Smooth muscle cell (in vitro differentiated cells): ENCODE results near the gene NCKIPSD. TPM values are rescaled to one million over a fixed set of nuclear protein-coding genes. Genes with fewer than 3 reads are reported as not detected.

ENCODE experiments used
- DNase-seq: peaks from one replicate; lab custom pipeline; 2025; ENCODE audit not compliant: unreplicated experiment; lab: John Stamatoyannopoulos, UW
- H2AFZ ChIP-seq: fragments of 200-600 bp; sonication (generic); 2 replicates; pipeline ENCODE4 v1.6.0; 2016; ENCODE audit warnings: antibody characterized with exemption, low read depth, mild to moderate bottlenecking
- H3F3A ChIP-seq: fragments of 200-600 bp; sonication (generic); 2 replicates; pipeline ENCODE4 v1.6.0; 2017; ENCODE audit warnings: antibody characterized with exemption, low read depth
- H3K27ac ChIP-seq: fragments of 200-600 bp; sonication (generic); 2 replicates; pipeline ENCODE4 v1.5.1; 2016; ENCODE audit warnings: low read depth, mild to moderate bottlenecking
- H3K27me3 ChIP-seq: fragments of 200-600 bp; sonication (generic); 2 replicates; pipeline ENCODE4 v1.6.1; 2016; ENCODE audit warnings: low read depth, mild to moderate bottlenecking
- H3K36me3 ChIP-seq: fragments of 200-600 bp; sonication (generic); 2 replicates; pipeline ENCODE4 v1.5.1; 2016; ENCODE audit warnings: low read depth
- H3K4me1 ChIP-seq: fragments of 200-600 bp; sonication (generic); 2 replicates; pipeline ENCODE4 v1.5.1; 2016; ENCODE audit warnings: low read depth
- H3K4me2 ChIP-seq: fragments of 200-600 bp; sonication (generic); 2 replicates; pipeline ENCODE4 v1.6.0; 2016; ENCODE audit warnings: mild to moderate bottlenecking
- H3K4me3 ChIP-seq: fragments of 200-600 bp; sonication (generic); 2 replicates; pipeline ENCODE4 v1.5.1; 2016; ENCODE audit warnings: mild to moderate bottlenecking
- H3K79me2 ChIP-seq: fragments of 200-600 bp; sonication (generic); 2 replicates; pipeline ENCODE4 v1.6.0; 2016; ENCODE audit warnings: low read depth, mild to moderate bottlenecking
- H3K9ac ChIP-seq: fragments of 200-600 bp; sonication (generic); 2 replicates; pipeline ENCODE4 v1.6.0; 2016; ENCODE audit warnings: low read depth
- H3K9me3 ChIP-seq: fragments of 200-600 bp; sonication (generic); replicated peaks from 2 replicates; pipeline ENCODE4 v1.5.1; 2016; ENCODE audit warnings: low read depth
- H4K20me1 ChIP-seq: fragments of 200-600 bp; sonication (generic); 2 replicates; pipeline ENCODE4 v1.6.0; 2016; ENCODE audit warnings: low read depth
- WGBS: methylation state at CpG from one replicate; pipeline ENCODE4 v1.1.7; 2016; ENCODE audit warnings: low lambda C conversion rate; 5-methylcytosine and 5-hydroxymethylcytosine counted together
- polyA plus RNA-seq: library from polyadenylated mRNA; unstranded; fragments of >200 nt; fragmentation: Nextera tagmentation; extraction: Ambion mirVana; gene quantifications from 2 replicates; pipeline ENCODE4 v1.2.1, GENCODE V29; 2016
- total RNA-seq: library from RNA; depleted of rRNA; stranded (reverse); fragments of >200 nt; gene quantifications from 2 replicates; pipeline ENCODE4 v1.2.3, GENCODE V29; 2014
- TF ChIP-seq, protein P1 (sequence below): fragments of 200-600 bp; sonication (generic); IDR thresholded peaks from 2 replicates; pipeline ENCODE4 v1.5.1; 2017; ENCODE audit warnings: borderline replicate concordance, mild to moderate bottlenecking, antibody characterized with exemption; ENCODE audit not compliant: insufficient read depth, poor library complexity, severe bottlenecking

Gene NCKIPSD
- total and polyA plus RNA-seq, 2 experiments from 2014 or later, result 13.8 to 21.6 TPM

DNA sequence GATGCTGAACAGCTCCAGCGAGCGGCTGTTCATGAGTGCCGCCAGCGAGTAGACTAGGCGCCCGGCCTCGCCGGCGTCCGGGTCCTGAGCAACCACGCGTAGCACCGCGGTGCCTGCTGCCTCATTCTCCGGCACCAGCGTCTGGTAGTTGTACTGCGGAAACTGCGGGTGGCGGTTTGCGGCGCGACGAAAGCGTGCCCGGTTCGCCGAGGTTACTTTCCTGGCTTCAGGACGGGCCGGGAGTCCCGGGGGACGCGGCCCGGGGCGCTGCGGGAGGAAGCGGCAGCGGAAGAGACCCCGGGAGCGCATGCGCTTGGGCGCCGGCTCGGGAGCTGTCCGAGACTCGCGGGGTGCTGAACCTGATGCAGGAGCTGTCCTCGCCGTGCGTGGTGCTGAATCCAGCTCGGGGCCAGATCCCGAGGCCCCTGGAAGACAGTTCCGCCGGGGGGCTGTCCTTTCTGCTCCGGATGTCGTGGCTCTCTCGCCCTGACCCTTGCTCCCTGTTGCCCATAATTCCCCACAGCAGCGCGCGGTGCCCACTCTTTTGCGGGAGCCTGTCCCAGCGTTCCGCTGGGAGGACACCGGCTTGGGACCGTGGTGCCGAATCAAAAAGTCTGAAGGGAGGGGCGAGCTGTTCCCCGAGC is 24.1 kb downstream of the NCKIPSD start:
- Histone ChIP-seq H3K27me3 (no peaks in the 10 kb centered on the region), H3K27ac (no peak overlapping the region), H3K4me2 (peak overlapping the region; percentile 87), H4K20me1 (peaks cover 6% of the 10 kb centered on the region), H3K4me1 (peaks cover 4% of the 10 kb centered on the region), H3K9me3 (no peaks in the 10 kb centered on the region), H2AFZ (no peak overlapping the region), H3K4me3 (peak overlapping the region; percentile 57), H3K79me2 (no peaks in the 10 kb centered on the region), H3F3A (peaks cover 7% of the 10 kb centered on the region), H3K36me3 (no peaks in the 10 kb centered on the region), H3K9ac (no peak overlapping the region)
- TF ChIP-seq, protein P1, sequence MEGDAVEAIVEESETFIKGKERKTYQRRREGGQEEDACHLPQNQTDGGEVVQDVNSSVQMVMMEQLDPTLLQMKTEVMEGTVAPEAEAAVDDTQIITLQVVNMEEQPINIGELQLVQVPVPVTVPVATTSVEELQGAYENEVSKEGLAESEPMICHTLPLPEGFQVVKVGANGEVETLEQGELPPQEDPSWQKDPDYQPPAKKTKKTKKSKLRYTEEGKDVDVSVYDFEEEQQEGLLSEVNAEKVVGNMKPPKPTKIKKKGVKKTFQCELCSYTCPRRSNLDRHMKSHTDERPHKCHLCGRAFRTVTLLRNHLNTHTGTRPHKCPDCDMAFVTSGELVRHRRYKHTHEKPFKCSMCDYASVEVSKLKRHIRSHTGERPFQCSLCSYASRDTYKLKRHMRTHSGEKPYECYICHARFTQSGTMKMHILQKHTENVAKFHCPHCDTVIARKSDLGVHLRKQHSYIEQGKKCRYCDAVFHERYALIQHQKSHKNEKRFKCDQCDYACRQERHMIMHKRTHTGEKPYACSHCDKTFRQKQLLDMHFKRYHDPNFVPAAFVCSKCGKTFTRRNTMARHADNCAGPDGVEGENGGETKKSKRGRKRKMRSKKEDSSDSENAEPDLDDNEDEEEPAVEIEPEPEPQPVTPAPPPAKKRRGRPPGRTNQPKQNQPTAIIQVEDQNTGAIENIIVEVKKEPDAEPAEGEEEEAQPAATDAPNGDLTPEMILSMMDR, result no peak
- 7% methylated on average over 53 of the region's 67 CpGs for WGBS
- peak; percentile 76 for DNase-seq

DNA sequence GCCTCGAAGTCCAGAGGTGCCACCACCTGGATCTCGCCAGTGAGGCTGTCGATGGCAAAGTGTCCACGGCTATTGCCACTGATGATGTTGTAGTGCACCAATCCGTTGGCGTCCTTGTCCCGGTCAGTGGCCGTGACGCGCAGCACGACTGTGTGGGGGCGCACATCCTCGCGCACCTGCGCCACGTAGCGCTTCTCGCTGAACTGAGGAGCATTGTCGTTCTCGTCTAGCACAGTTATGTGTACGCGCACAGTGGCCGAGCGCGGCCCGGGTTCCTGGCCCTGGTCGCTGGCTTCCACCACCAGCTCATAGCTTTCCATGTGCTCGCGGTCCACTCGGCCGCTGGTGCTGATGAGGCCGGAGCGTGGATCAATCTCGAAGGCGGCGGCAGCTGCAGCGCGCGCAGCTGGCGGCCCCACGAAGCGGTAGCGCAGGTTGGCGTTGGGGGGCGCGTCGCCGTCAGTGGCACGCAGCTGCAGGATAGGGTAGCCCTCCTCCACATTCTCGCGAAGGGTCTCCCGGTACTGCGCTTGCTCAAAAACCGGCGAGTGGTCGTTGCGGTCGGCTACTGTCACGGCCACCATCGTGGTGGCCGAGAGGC is 24.8 kb downstream of the NCKIPSD start:
- peaks cover 4% of the 10 kb centered on the region for H3K4me1 ChIP-seq
- H3K4me2 ChIP-seq, result peak overlapping the region; percentile 87
- no peak for DNase-seq
- no peaks in the 10 kb centered on the region for H3K79me2 ChIP-seq
- H3K9ac ChIP-seq, result no peak overlapping the region
- no peak overlapping the region for H3K4me3 ChIP-seq
- peaks cover 6% of the 10 kb centered on the region for H4K20me1 ChIP-seq
- TF ChIP-seq, protein P1, result no peak
- no peak overlapping the region for H2AFZ ChIP-seq
- no peaks in the 10 kb centered on the region for H3K36me3 ChIP-seq
- 90% methylated on average over 61 of the region's 61 CpGs for WGBS
- H3K9me3 ChIP-seq, result no peaks in the 10 kb centered on the region
- H3K27me3 ChIP-seq, result no peaks in the 10 kb centered on the region
- no peak overlapping the region for H3K27ac ChIP-seq
- H3F3A ChIP-seq, result peaks cover 7% of the 10 kb centered on the region

DNA sequence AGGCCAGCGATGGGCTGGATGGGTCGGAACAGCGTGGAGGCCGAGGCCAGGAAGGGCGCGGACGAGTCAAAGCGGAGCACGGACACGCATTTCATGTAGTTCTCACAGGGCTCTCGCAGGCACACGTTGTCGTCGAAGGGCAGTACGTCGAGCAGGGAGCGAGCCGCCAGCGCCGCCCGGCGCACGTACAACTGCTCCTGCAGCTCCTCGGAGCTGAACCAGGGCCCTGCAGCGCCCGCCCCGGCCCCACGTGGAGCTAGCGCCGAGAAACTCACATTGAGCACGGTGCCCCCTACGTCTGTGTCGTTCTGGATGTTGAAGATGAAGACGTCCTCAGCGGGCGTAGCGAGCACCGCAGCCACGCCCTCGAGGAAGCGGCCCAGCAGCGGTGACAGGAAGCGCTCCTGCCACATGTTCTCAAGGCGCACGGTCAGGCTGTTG is 28.9 kb downstream of the NCKIPSD start:
- Histone ChIP-seq H3K79me2 (no peaks in the 10 kb centered on the region), H2AFZ (no peak overlapping the region), H3K4me3 (no peak overlapping the region), H3K9ac (no peak overlapping the region), H3F3A (no peaks in the 10 kb centered on the region), H3K4me1 (peaks cover 4% of the 10 kb centered on the region), H3K27ac (no peak overlapping the region), H3K9me3 (no peaks in the 10 kb centered on the region), H3K27me3 (no peaks in the 10 kb centered on the region), H3K36me3 (no peaks in the 10 kb centered on the region), H3K4me2 (peak overlapping the region; percentile 90), H4K20me1 (peaks cover 2% of the 10 kb centered on the region)
- TF ChIP-seq, protein P1, result no peak
- no peak for DNase-seq
- WGBS, result 76% methylated on average over 45 of the region's 45 CpGs
